AG04449 (cell line): Measurements from ENCODE around the gene TTC21B.

ENCODE experiments used
- CTCF ChIA-PET: fragments of 350-600 bp; formaldehyde crosslinking; extraction: SDS; loops from one replicate; lab custom pipeline; 2021; ENCODE audit warnings: antibody characterized with exemption; lab: Yijun Ruan, JAX
- POLR2A ChIA-PET: fragments of 400-600, 350-600 bp; formaldehyde crosslinking; extraction: SDS; loops from one replicate; lab custom pipeline; 2020; ENCODE audit warnings: antibody characterized with exemption, inconsistent platforms; lab: Yijun Ruan, JAX
- DNase-seq: peaks from one replicate; pipeline ENCODE4 v3.0.0-alpha.2; 2010; ENCODE audit warnings: low read depth, low spot score
- H3K4me3 ChIP-seq: 2 replicates; pipeline ENCODE4 v1.5.1; 2011; ENCODE audit warnings: low read depth, mild to moderate bottlenecking, control low read depth, low read length
- TF ChIP-seq, protein P1 (sequence below): IDR thresholded peaks from one replicate; pipeline ENCODE4 v1.5.1; 2011; ENCODE audit warnings: mild to moderate bottlenecking, moderate library complexity, low read length, control low read depth, inconsistent platforms; ENCODE audit not compliant: insufficient read depth; ENCODE audit errors: missing control alignments

The TTC21B gene

GRCh38 chr2:165897726-165898125 lies 55.9 kb downstream of the TTC21B start:
- no peak for DNase-seq
- ChIA-PET CTCF (no interaction called here), POLR2A (no interaction called here)
- no peak overlapping the region for H3K4me3 ChIP-seq
- TF ChIP-seq, protein P1, sequence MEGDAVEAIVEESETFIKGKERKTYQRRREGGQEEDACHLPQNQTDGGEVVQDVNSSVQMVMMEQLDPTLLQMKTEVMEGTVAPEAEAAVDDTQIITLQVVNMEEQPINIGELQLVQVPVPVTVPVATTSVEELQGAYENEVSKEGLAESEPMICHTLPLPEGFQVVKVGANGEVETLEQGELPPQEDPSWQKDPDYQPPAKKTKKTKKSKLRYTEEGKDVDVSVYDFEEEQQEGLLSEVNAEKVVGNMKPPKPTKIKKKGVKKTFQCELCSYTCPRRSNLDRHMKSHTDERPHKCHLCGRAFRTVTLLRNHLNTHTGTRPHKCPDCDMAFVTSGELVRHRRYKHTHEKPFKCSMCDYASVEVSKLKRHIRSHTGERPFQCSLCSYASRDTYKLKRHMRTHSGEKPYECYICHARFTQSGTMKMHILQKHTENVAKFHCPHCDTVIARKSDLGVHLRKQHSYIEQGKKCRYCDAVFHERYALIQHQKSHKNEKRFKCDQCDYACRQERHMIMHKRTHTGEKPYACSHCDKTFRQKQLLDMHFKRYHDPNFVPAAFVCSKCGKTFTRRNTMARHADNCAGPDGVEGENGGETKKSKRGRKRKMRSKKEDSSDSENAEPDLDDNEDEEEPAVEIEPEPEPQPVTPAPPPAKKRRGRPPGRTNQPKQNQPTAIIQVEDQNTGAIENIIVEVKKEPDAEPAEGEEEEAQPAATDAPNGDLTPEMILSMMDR = no peak

- DNase-seq = no peak
- H3K4me3 ChIP-seq = no peak overlapping the region
- TF ChIP-seq, protein P1 = no peak
- ChIA-PET POLR2A (no interaction called here), CTCF (no interaction called here)
These were observed 56.5 kb downstream of the TTC21B start for GRCh38 chr2:165897074-165897473.

- DNase-seq = no peak
- ChIA-PET CTCF (no interaction called here), POLR2A (no interaction called here)
- no peak overlapping the region for H3K4me3 ChIP-seq
- TF ChIP-seq, protein P1 = no peak
These were observed 57.6 kb downstream of the TTC21B start for GRCh38 chr2:165895974-165896373.

GRCh38 chr2:165893556-165893955 lies 60.0 kb downstream of the TTC21B start:
- H3K4me3 ChIP-seq = no peak overlapping the region
- TF ChIP-seq, protein P1 = no peak
- ChIA-PET CTCF (interaction anchor here (2.3 kb wide), 1 partner anchor 14 kb away, joined by 5 read pairs; no protein-coding TSS in a partner anchor), POLR2A (no interaction called here)
- DNase-seq = no peak

- POLR2A ChIA-PET = no interaction called here
These were observed 61.0 kb downstream of the TTC21B start for GRCh38 chr2:165892526-165892925.

GRCh38 chr2:165891943-165892342 lies 61.6 kb downstream of the TTC21B start:
- ChIA-PET CTCF (interaction anchor here (0.6 to 2.3 kb wide), 4 partner anchors 9 to 61 kb away, joined by 3 to 6 read pairs (median 4); partner anchors contain the start of gene TTC21B), POLR2A (no interaction called here)
- DNase-seq = no peak
- TF ChIP-seq, protein P1 = no peak
- no peak overlapping the region for H3K4me3 ChIP-seq

More at GRCh38 chr2:165892526-165892925, 61.0 kb downstream of the TTC21B start:
- no peak overlapping the region for H3K4me3 ChIP-seq
- no peak for DNase-seq
- TF ChIP-seq, protein P1 = no peak
- CTCF ChIA-PET = interaction anchor here (1.3 to 2.3 kb wide), 3 partner anchors 10 to 18 kb away, joined by 3 to 6 read pairs (median 5); no protein-coding TSS in a partner anchor
